Measurements from ENCODE around the gene COPS6.
"Not testable (repeated sequence)": the region's sequence is repeated elsewhere in the genome, so short reads cannot be mapped to it uniquely, and the experiment has no call there.

Gene COPS6

DNA sequence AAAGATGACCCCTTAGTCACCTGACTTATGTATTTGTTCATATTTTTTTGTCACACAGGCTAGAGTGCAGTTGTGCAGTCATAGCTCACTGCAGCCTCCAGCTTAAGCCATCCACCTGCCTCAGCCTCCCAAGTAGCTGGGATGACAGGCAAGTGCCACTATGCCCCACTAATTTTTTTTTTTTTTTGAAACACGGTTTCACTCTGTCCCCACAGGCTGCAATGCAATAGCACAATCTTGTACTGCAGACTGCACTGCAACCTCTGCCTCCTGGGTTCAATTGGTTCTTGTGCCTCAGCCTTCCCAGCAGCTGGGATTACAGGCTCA, 39.8 kb downstream of the COPS6 start:
- no peaks in the 10 kb centered on the region for H3K79me2 ChIP-seq (ENCODE audit: control insufficient read depth, insufficient read depth, low read length)
- no peaks in the 10 kb centered on the region for H3K79me1 ChIP-seq (ENCODE audit: low read length)
- H2BK120ac ChIP-seq (ENCODE audit: low read depth, low read length) = no peak overlapping the region
- H4K8ac ChIP-seq (ENCODE audit: low read depth, low read length) = no peak overlapping the region
- no peak overlapping the region for H3K4me3 ChIP-seq (ENCODE audit: low read length)
- H2BK15ac ChIP-seq (replicated peaks; ENCODE audit: low read depth) = no peak overlapping the region
- no peak overlapping the region for H4K5ac ChIP-seq (ENCODE audit: low read length)
- H3K18ac ChIP-seq (ENCODE audit: low read length) = no peak overlapping the region
- H2BK5ac ChIP-seq (ENCODE audit: low read length) = no peak overlapping the region
- H3K4me1 ChIP-seq (ENCODE audit: control insufficient read depth, low read depth, low read length) = peaks cover 2% of the 10 kb centered on the region
- H3K4ac ChIP-seq (ENCODE audit: low read depth, low read length) = no peak overlapping the region
- H2AK5ac ChIP-seq (ENCODE audit: low read length) = no peak overlapping the region
- no peaks in the 10 kb centered on the region for H3K36me3 ChIP-seq (ENCODE audit: control insufficient read depth, insufficient read depth, low read length)
- H3K27ac ChIP-seq (ENCODE audit: low read depth, low read length) = no peak overlapping the region
- no peak overlapping the region for H3K9ac ChIP-seq (ENCODE audit: low read length)
- no CpG with 5 or more reads among the region's 1 CpG for WGBS (ENCODE audit: extremely low coverage, insufficient coverage, low lambda C conversion rate)
- no peak overlapping the region for H3K4me2 ChIP-seq (ENCODE audit: low read length)
- no peaks in the 10 kb centered on the region for H3K27me3 ChIP-seq (ENCODE audit: insufficient read depth, low read length, poor library complexity)
- no peak overlapping the region for H3K23ac ChIP-seq (ENCODE audit: low read length)
- H3K56ac ChIP-seq (ENCODE audit: low read length) = no peak overlapping the region
- no peak for DNase-seq

DNA sequence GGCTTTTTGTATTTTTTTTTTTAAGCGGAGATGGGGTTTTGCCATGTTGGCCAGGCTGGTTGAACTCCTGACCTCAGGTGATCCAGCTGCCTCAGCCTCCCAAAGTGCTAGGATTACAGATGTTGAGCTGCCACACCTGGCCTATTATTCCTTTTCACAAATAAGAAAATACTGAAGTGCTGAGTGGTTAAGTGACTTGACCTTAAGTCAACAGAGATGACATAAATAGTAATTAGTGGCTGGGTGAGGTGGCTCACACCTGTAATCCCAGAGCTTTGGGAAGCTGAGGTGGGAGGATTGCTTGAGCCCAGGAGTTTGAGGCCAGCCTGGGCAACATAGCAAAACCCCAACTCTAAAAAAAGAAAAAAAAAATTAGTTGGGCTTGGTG, 41.4 kb downstream of the COPS6 start:
- H3K56ac ChIP-seq (ENCODE audit: low read length); H3K27me3 ChIP-seq (ENCODE audit: insufficient read depth, low read length, poor library complexity); H2BK120ac ChIP-seq (ENCODE audit: low read depth, low read length); H4K8ac ChIP-seq (ENCODE audit: low read depth, low read length); H3K18ac ChIP-seq (ENCODE audit: low read length); DNase-seq; H3K23ac ChIP-seq (ENCODE audit: low read length); H3K4me1 ChIP-seq (ENCODE audit: control insufficient read depth, low read depth, low read length); H3K36me3 ChIP-seq (ENCODE audit: control insufficient read depth, insufficient read depth, low read length); H4K5ac ChIP-seq (ENCODE audit: low read length); H3K4ac ChIP-seq (ENCODE audit: low read depth, low read length); H3K4me3 ChIP-seq (ENCODE audit: low read length); H2BK5ac ChIP-seq (ENCODE audit: low read length); H2BK15ac ChIP-seq (replicated peaks; ENCODE audit: low read depth); H3K79me2 ChIP-seq (ENCODE audit: control insufficient read depth, insufficient read depth, low read length); H3K9ac ChIP-seq (ENCODE audit: low read length); H3K27ac ChIP-seq (ENCODE audit: low read depth, low read length); H2AK5ac ChIP-seq (ENCODE audit: low read length); H3K4me2 ChIP-seq (ENCODE audit: low read length); H3K79me1 ChIP-seq (ENCODE audit: low read length): not testable (repeated sequence)
- no CpG with 5 or more reads among the region's 1 CpG for WGBS (ENCODE audit: extremely low coverage, insufficient coverage, low lambda C conversion rate)

- H4K8ac ChIP-seq (ENCODE audit: low read depth, low read length) = no peak overlapping the region
- no peak overlapping the region for H3K18ac ChIP-seq (ENCODE audit: low read length)
- no peaks in the 10 kb centered on the region for H3K36me3 ChIP-seq (ENCODE audit: control insufficient read depth, insufficient read depth, low read length)
- peak overlapping the region; percentile 67 for H3K9ac ChIP-seq (ENCODE audit: low read length)
- no peak overlapping the region for H3K27ac ChIP-seq (ENCODE audit: low read depth, low read length)
- no CpG with 5 or more reads among the region's 24 CpGs for WGBS (ENCODE audit: extremely low coverage, insufficient coverage, low lambda C conversion rate)
- H2AK5ac ChIP-seq (ENCODE audit: low read length) = no peak overlapping the region
- no peaks in the 10 kb centered on the region for H3K79me2 ChIP-seq (ENCODE audit: control insufficient read depth, insufficient read depth, low read length)
- DNase-seq = peak; percentile 88
- no peaks in the 10 kb centered on the region for H3K27me3 ChIP-seq (ENCODE audit: insufficient read depth, low read length, poor library complexity)
- peak overlapping the region; percentile 42 for H3K4me2 ChIP-seq (ENCODE audit: low read length)
- H2BK120ac ChIP-seq (ENCODE audit: low read depth, low read length) = no peak overlapping the region
- H4K5ac ChIP-seq (ENCODE audit: low read length) = no peak overlapping the region
- no peaks in the 10 kb centered on the region for H3K79me1 ChIP-seq (ENCODE audit: low read length)
- no peak overlapping the region for H3K23ac ChIP-seq (ENCODE audit: low read length)
- peak overlapping the region; percentile 52 for H3K56ac ChIP-seq (ENCODE audit: low read length)
- no peak overlapping the region for H3K4ac ChIP-seq (ENCODE audit: low read depth, low read length)
- no peak overlapping the region for H2BK5ac ChIP-seq (ENCODE audit: low read length)
- H3K4me3 ChIP-seq (ENCODE audit: low read length) = no peak overlapping the region
- no peak overlapping the region for H2BK15ac ChIP-seq (replicated peaks; ENCODE audit: low read depth)
- H3K4me1 ChIP-seq (ENCODE audit: control insufficient read depth, low read depth, low read length) = peaks cover 2% of the 10 kb centered on the region
Observed at GRCh38 chr7:100130608-100131453, 42.1 kb downstream of the COPS6 start.

GRCh38 chr7:100132126-100132525, 43.4 kb downstream of the COPS6 start:
- H3K4me1 ChIP-seq (ENCODE audit: control insufficient read depth, low read depth, low read length) = peaks cover 2% of the 10 kb centered on the region
- H3K36me3 ChIP-seq (ENCODE audit: control insufficient read depth, insufficient read depth, low read length) = no peaks in the 10 kb centered on the region
- H2BK15ac ChIP-seq (replicated peaks; ENCODE audit: low read depth) = no peak overlapping the region
- H3K56ac ChIP-seq (ENCODE audit: low read length) = no peak overlapping the region
- no peak for DNase-seq
- no peak overlapping the region for H3K23ac ChIP-seq (ENCODE audit: low read length)
- WGBS (ENCODE audit: extremely low coverage, insufficient coverage, low lambda C conversion rate) = no CpG with 5 or more reads among the region's 7 CpGs
- no peak overlapping the region for H3K9ac ChIP-seq (ENCODE audit: low read length)
- no peak overlapping the region for H4K8ac ChIP-seq (ENCODE audit: low read depth, low read length)
- H4K5ac ChIP-seq (ENCODE audit: low read length) = no peak overlapping the region
- no peaks in the 10 kb centered on the region for H3K79me1 ChIP-seq (ENCODE audit: low read length)
- H3K27me3 ChIP-seq (ENCODE audit: insufficient read depth, low read length, poor library complexity) = no peaks in the 10 kb centered on the region
- H3K4ac ChIP-seq (ENCODE audit: low read depth, low read length) = no peak overlapping the region
- no peaks in the 10 kb centered on the region for H3K79me2 ChIP-seq (ENCODE audit: control insufficient read depth, insufficient read depth, low read length)
- H2AK5ac ChIP-seq (ENCODE audit: low read length) = no peak overlapping the region
- no peak overlapping the region for H3K27ac ChIP-seq (ENCODE audit: low read depth, low read length)
- H2BK5ac ChIP-seq (ENCODE audit: low read length) = no peak overlapping the region
- H2BK120ac ChIP-seq (ENCODE audit: low read depth, low read length) = no peak overlapping the region
- no peak overlapping the region for H3K4me3 ChIP-seq (ENCODE audit: low read length)
- H3K4me2 ChIP-seq (ENCODE audit: low read length) = no peak overlapping the region
- H3K18ac ChIP-seq (ENCODE audit: low read length) = no peak overlapping the region

- H2BK15ac ChIP-seq (replicated peaks; ENCODE audit: low read depth) = no peak overlapping the region
- no peak overlapping the region for H4K5ac ChIP-seq (ENCODE audit: low read length)
- WGBS (ENCODE audit: extremely low coverage, insufficient coverage, low lambda C conversion rate) = no CpG with 5 or more reads among the region's 3 CpGs
- H2AK5ac ChIP-seq (ENCODE audit: low read length) = no peak overlapping the region
- H3K23ac ChIP-seq (ENCODE audit: low read length) = no peak overlapping the region
- H3K36me3 ChIP-seq (ENCODE audit: control insufficient read depth, insufficient read depth, low read length) = no peaks in the 10 kb centered on the region
- H4K8ac ChIP-seq (ENCODE audit: low read depth, low read length) = no peak overlapping the region
- peaks cover 2% of the 10 kb centered on the region for H3K4me1 ChIP-seq (ENCODE audit: control insufficient read depth, low read depth, low read length)
- H3K9ac ChIP-seq (ENCODE audit: low read length) = no peak overlapping the region
- no peak overlapping the region for H3K27ac ChIP-seq (ENCODE audit: low read depth, low read length)
- H3K79me1 ChIP-seq (ENCODE audit: low read length) = no peaks in the 10 kb centered on the region
- H3K27me3 ChIP-seq (ENCODE audit: insufficient read depth, low read length, poor library complexity) = no peaks in the 10 kb centered on the region
- no peak overlapping the region for H2BK120ac ChIP-seq (ENCODE audit: low read depth, low read length)
- H2BK5ac ChIP-seq (ENCODE audit: low read length) = no peak overlapping the region
- DNase-seq = peak; percentile 74
- H3K79me2 ChIP-seq (ENCODE audit: control insufficient read depth, insufficient read depth, low read length) = no peaks in the 10 kb centered on the region
- no peak overlapping the region for H3K4ac ChIP-seq (ENCODE audit: low read depth, low read length)
- no peak overlapping the region for H3K4me2 ChIP-seq (ENCODE audit: low read length)
- no peak overlapping the region for H3K56ac ChIP-seq (ENCODE audit: low read length)
- H3K4me3 ChIP-seq (ENCODE audit: low read length) = no peak overlapping the region
- no peak overlapping the region for H3K18ac ChIP-seq (ENCODE audit: low read length)
Observed at GRCh38 chr7:100132697-100133151, 44.0 kb downstream of the COPS6 start.
